Brain microvascular endothelial cell (primary cell): Measurements from ENCODE around the gene AIRE.

Experiments used
- DNase-seq: peaks from one replicate; pipeline ENCODE4 v3.0.0-alpha.2; 2020
- H3K27ac ChIP-seq: fragments of 250-450 bp; sonication (Bioruptor Pico); 2 replicates; pipeline ENCODE4 v1.5.1; 2020; ENCODE audit warnings: mild to moderate bottlenecking, moderate library complexity
- H3K27me3 ChIP-seq: fragments of 250-450 bp; sonication (Bioruptor Pico); replicated peaks from 2 replicates; pipeline ENCODE4 v1.5.1; 2020; ENCODE audit warnings: mild to moderate bottlenecking
- H3K36me3 ChIP-seq: fragments of 250-450 bp; sonication (Bioruptor Pico); replicated peaks from 2 replicates; pipeline ENCODE4 v1.5.1; 2020; ENCODE audit warnings: mild to moderate bottlenecking
- H3K4me3 ChIP-seq: 2 replicates; pipeline ENCODE4 v1.5.1; 2011; ENCODE audit warnings: low read depth, mild to moderate bottlenecking, control low read depth, low read length, moderate library complexity
- in situ Hi-C: cut with HindIII; loops from 2 replicates; pipeline ENCODE4 v1.10.0; 2017; ENCODE audit warnings: low sequenced_read_pairs, low pct_ligation_motif_present
- TF ChIP-seq, protein P1 (sequence below): IDR thresholded peaks from 2 replicates; pipeline ENCODE4 v1.5.1; 2011; ENCODE audit warnings: low read depth, mild to moderate bottlenecking, moderate library complexity, low read length, control low read depth, inconsistent platforms; ENCODE audit errors: missing control alignments

Gene AIRE

GRCh38 chr21:44291078-44291935 is 5.6 kb downstream of the AIRE start:
- in situ Hi-C loops: no loop called here
- DNase-seq: no peak

DNA sequence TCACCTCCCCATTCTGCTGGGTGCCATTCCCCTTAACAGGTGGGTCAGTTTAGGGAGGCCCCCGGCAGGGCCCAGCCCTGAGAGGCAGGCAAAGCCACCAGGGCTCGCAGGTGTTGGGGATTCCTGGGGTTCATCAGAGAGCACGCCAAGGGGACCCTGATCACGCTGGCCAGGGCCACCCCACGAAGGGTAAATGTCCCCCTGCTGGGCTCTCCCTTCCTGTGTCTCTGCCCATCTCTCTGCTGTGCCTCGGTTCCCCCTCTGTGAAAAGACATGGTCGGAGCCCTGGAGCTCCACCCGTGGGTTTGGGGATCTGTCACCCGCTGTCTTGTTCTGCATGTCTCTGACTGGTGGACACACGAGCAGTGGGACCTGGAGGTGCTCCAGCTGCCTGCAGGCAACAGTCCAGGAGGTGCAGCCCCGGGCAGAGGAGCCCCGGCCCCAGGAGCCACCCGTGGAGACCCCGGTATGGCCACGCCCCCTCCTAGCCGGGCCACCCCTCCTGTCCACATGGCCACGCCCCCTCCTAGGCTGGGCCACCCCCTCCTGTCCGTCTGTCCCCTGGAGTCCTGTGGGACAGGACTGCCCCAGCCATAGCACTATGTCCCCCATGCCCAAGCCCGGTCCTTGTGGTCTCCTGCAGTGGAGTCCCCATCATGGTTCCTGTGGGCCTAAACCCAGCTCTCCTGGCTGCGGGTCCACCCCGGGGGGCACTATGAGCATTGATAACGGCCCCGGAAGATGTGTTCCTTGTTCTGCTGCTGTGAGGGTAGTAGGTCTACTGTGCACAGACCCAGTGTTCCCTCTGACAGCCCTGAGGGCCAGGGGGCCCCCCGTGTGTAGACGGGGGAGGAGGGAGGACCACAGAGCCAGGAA is 6.5 kb downstream of the AIRE start:
- TF ChIP-seq, protein P1, sequence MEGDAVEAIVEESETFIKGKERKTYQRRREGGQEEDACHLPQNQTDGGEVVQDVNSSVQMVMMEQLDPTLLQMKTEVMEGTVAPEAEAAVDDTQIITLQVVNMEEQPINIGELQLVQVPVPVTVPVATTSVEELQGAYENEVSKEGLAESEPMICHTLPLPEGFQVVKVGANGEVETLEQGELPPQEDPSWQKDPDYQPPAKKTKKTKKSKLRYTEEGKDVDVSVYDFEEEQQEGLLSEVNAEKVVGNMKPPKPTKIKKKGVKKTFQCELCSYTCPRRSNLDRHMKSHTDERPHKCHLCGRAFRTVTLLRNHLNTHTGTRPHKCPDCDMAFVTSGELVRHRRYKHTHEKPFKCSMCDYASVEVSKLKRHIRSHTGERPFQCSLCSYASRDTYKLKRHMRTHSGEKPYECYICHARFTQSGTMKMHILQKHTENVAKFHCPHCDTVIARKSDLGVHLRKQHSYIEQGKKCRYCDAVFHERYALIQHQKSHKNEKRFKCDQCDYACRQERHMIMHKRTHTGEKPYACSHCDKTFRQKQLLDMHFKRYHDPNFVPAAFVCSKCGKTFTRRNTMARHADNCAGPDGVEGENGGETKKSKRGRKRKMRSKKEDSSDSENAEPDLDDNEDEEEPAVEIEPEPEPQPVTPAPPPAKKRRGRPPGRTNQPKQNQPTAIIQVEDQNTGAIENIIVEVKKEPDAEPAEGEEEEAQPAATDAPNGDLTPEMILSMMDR: no peak
- no peak for DNase-seq
- Histone ChIP-seq H3K27me3 (no peaks in the 10 kb centered on the region), H3K36me3 (no peaks in the 10 kb centered on the region), H3K4me3 (no peak overlapping the region), H3K27ac (no peak overlapping the region)
- in situ Hi-C loops: no loop called here

More at GRCh38 chr21:44291078-44291935, 5.6 kb downstream of the AIRE start:
- Histone ChIP-seq H3K27me3 (no peaks in the 10 kb centered on the region), H3K4me3 (no peak overlapping the region), H3K36me3 (no peaks in the 10 kb centered on the region), H3K27ac (no peak overlapping the region)
- TF ChIP-seq, protein P1: no peak

GRCh38 chr21:44292812-44293195 is 7.1 kb downstream of the AIRE start:
- Histone ChIP-seq H3K36me3 (no peaks in the 10 kb centered on the region), H3K27me3 (no peaks in the 10 kb centered on the region), H3K27ac (no peak overlapping the region), H3K4me3 (no peak overlapping the region)
- DNase-seq: no peak
- TF ChIP-seq, protein P1: no peak
- in situ Hi-C loops: no loop called here

DNA sequence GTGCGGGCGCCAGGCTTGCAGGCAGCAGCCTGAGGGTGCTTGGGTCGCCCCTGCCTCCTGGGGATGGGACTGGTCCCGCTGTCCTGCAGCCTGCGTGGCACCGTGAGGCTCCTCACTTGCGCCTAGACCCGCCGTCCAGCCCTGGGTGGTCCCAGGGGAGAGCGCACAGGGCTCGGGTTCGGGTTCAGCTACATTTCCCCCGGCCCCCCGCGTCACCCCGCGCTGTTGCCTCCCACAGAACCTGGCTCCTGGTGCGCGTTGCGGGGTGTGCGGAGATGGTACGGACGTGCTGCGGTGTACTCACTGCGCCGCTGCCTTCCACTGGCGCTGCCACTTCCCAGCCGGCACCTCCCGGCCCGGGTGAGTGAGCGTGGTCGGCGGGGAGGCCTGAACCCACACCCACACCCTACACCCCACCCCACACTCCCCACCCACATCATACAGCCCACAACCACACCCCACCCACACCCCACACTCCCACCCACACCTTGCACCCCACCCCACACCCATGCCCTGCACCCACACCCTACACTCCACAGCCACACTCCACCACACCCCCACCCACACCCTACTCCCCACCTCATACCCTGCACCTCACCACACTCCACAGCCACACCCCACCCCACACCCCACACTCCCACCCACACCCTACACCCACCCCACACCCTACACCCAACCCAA is 8.0 kb downstream of the AIRE start:
- Histone ChIP-seq H3K27ac (no peak overlapping the region), H3K4me3 (no peak overlapping the region)

More for the DNA sequence above, 8.0 kb downstream of the AIRE start:
- TF ChIP-seq, protein P1: no peak
- no peaks in the 10 kb centered on the region for H3K27me3 ChIP-seq
- in situ Hi-C loops: no loop called here
- no peak for DNase-seq
- no peaks in the 10 kb centered on the region for H3K36me3 ChIP-seq
